Endothelial cell (in vitro differentiated cells): Measurements from ENCODE around the gene FAM227A. TPM values are rescaled to one million over a fixed set of nuclear protein-coding genes. Genes with fewer than 3 reads are reported as not detected.
"Not testable (repeated sequence)": the region's sequence is repeated elsewhere in the genome, so short reads cannot be mapped to it uniquely, and the experiment has no call there.

Source experiments
- DNase-seq: peaks from one replicate; pipeline ENCODE4 v3.0.0; 2021; ENCODE audit warnings: low spot score
- H3K27ac Mint-ChIP-seq: one replicate; pipeline ENCODE4 v1.8.0; 2021; ENCODE audit warnings: mixed read lengths, inconsistent platforms; ENCODE audit not compliant: unreplicated experiment
- H3K27me3 Mint-ChIP-seq: one replicate; pipeline ENCODE4 v1.8.0; 2021; ENCODE audit warnings: mild to moderate bottlenecking, moderate library complexity, mixed read lengths, inconsistent platforms; ENCODE audit not compliant: unreplicated experiment
- H3K36me3 Mint-ChIP-seq: one replicate; pipeline ENCODE4 v1.8.0; 2021; ENCODE audit warnings: mild to moderate bottlenecking, low read depth, mixed read lengths, inconsistent platforms; ENCODE audit not compliant: unreplicated experiment
- H3K4me1 Mint-ChIP-seq: one replicate; pipeline ENCODE4 v1.8.0; 2021; ENCODE audit warnings: mild to moderate bottlenecking, mixed read lengths, inconsistent platforms; ENCODE audit not compliant: unreplicated experiment
- H3K4me3 Mint-ChIP-seq: one replicate; pipeline ENCODE4 v1.8.0; 2021; ENCODE audit warnings: mild to moderate bottlenecking, mixed read lengths, inconsistent platforms; ENCODE audit not compliant: unreplicated experiment
- H3K9me3 Mint-ChIP-seq: one replicate; pipeline ENCODE4 v1.8.0; 2021; ENCODE audit warnings: mixed read lengths, inconsistent platforms; ENCODE audit not compliant: unreplicated experiment
- total RNA-seq: library from RNA; stranded (reverse); fragmentation: NEBNext Ultra II Directional; extraction: Animal tissue kit (Norgen Biotek cat#: 25700); gene quantifications from one replicate; pipeline ENCODE4 v1.2.1, GENCODE V29; 2021; ENCODE audit not compliant: unreplicated experiment
- TF ChIP-seq, protein P1 (sequence below): fragments of 200-600 bp; sonication (generic); IDR thresholded peaks from one replicate; pipeline ENCODE4 v1.5.0; 2021; ENCODE audit warnings: antibody characterized with exemption; ENCODE audit not compliant: unreplicated experiment

FAM227A gene
- total RNA-seq, 1 donor from 2014 or later: 2.5 TPM

GRCh38 chr22:38623351-38623750 is 32.8 kb downstream of the FAM227A start:
- H3K9me3 Mint-ChIP-seq: no peaks in the 10 kb centered on the region
- TF ChIP-seq, protein P1, sequence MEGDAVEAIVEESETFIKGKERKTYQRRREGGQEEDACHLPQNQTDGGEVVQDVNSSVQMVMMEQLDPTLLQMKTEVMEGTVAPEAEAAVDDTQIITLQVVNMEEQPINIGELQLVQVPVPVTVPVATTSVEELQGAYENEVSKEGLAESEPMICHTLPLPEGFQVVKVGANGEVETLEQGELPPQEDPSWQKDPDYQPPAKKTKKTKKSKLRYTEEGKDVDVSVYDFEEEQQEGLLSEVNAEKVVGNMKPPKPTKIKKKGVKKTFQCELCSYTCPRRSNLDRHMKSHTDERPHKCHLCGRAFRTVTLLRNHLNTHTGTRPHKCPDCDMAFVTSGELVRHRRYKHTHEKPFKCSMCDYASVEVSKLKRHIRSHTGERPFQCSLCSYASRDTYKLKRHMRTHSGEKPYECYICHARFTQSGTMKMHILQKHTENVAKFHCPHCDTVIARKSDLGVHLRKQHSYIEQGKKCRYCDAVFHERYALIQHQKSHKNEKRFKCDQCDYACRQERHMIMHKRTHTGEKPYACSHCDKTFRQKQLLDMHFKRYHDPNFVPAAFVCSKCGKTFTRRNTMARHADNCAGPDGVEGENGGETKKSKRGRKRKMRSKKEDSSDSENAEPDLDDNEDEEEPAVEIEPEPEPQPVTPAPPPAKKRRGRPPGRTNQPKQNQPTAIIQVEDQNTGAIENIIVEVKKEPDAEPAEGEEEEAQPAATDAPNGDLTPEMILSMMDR: no peak
- H3K36me3 Mint-ChIP-seq: peaks cover 7% of the 10 kb centered on the region
- H3K27ac Mint-ChIP-seq: no peak overlapping the region
- DNase-seq: no peak
- H3K4me1 Mint-ChIP-seq: no peaks in the 10 kb centered on the region
- peaks cover 4% of the 10 kb centered on the region for H3K27me3 Mint-ChIP-seq
- no peak overlapping the region for H3K4me3 Mint-ChIP-seq

- H3K4me3 Mint-ChIP-seq: peak overlapping the region; percentile 65
- H3K9me3 Mint-ChIP-seq: no peaks in the 10 kb centered on the region
- H3K27ac Mint-ChIP-seq: no peak overlapping the region
- H3K36me3 Mint-ChIP-seq: peaks cover 21% of the 10 kb centered on the region
- no peak for DNase-seq
- TF ChIP-seq, protein P1: no peak
- peaks cover 6% of the 10 kb centered on the region for H3K27me3 Mint-ChIP-seq
- H3K4me1 Mint-ChIP-seq: no peaks in the 10 kb centered on the region
These were observed 37.5 kb downstream of the FAM227A start for GRCh38 chr22:38618682-38619081.

- no peak overlapping the region for H3K27ac Mint-ChIP-seq
- TF ChIP-seq, protein P1: no peak
- H3K36me3 Mint-ChIP-seq: peaks cover 21% of the 10 kb centered on the region
These were observed 37.9 kb downstream of the FAM227A start for GRCh38 chr22:38618258-38618657.

GRCh38 chr22:38615064-38615405 is 41.2 kb downstream of the FAM227A start:
- not testable (repeated sequence) for H3K4me3 Mint-ChIP-seq, DNase-seq, H3K4me1 Mint-ChIP-seq, H3K27me3 Mint-ChIP-seq, H3K9me3 Mint-ChIP-seq, H3K27ac Mint-ChIP-seq
- peaks cover 21% of the 10 kb centered on the region for H3K36me3 Mint-ChIP-seq

More at GRCh38 chr22:38618258-38618657, 37.9 kb downstream of the FAM227A start:
- Mint-ChIP-seq H3K27me3 (peaks cover 6% of the 10 kb centered on the region), H3K4me1 (no peaks in the 10 kb centered on the region), H3K4me3 (peak overlapping the region; percentile 23), H3K9me3 (no peaks in the 10 kb centered on the region)
- no peak for DNase-seq

DNA sequence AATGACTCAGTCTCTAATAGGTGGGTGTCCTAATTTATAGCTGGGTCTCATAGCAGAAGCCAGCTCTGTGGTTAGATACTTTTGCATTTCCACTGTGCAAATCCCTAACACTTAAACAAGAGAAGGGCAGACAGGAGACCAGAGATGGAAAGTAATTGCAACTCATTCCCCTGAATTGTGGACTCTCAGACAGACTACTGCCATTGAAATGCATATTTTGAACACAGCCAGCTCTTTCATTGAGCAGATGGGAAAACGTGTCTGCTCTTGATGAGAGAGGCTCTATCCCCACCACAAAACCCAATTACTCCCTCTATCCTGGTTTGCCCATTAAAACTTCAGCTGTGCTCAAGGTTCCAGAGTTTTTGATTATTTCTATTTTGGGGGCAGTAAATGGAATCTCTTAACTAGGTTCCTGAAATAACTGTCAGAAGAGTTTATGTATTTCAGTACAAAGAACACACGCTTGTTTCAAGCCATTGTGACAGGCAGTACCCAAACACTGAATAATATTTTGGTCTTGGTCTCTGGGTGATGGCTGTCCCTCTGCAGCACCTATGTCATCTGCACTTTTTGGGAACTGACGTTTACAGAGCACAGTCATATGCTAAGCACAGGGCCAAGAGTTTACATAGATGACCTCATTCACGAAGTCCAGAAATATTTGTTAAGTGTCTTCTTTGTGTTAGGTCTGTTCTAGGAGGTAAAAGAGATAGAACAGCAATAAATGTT is 41.7 kb downstream of the FAM227A start:
- Mint-ChIP-seq H3K36me3 (peaks cover 21% of the 10 kb centered on the region), H3K4me1 (no peaks in the 10 kb centered on the region), H3K9me3 (no peaks in the 10 kb centered on the region), H3K4me3 (no peak overlapping the region), H3K27ac (no peak overlapping the region), H3K27me3 (peaks cover 7% of the 10 kb centered on the region)
- TF ChIP-seq, protein P1: no peak
- DNase-seq: no peak
